Middle frontal gyrus (tissue), 1 donor: ENCODE measurements around the gene CUEDC2.
A peak's percentile ranks its signal among the peaks of the same experiment; 100 is the strongest.

Source experiments
- DNase-seq: peaks from one replicate; pipeline ENCODE4 v3.0.0-alpha.2; 2015; ENCODE audit warnings: low spot score; ENCODE audit errors: extremely low spot score

The CUEDC2 gene

GRCh38 chr10:102410429-102411073 is 21.8 kb downstream of the CUEDC2 start:
- no peak for DNase-seq

DNA sequence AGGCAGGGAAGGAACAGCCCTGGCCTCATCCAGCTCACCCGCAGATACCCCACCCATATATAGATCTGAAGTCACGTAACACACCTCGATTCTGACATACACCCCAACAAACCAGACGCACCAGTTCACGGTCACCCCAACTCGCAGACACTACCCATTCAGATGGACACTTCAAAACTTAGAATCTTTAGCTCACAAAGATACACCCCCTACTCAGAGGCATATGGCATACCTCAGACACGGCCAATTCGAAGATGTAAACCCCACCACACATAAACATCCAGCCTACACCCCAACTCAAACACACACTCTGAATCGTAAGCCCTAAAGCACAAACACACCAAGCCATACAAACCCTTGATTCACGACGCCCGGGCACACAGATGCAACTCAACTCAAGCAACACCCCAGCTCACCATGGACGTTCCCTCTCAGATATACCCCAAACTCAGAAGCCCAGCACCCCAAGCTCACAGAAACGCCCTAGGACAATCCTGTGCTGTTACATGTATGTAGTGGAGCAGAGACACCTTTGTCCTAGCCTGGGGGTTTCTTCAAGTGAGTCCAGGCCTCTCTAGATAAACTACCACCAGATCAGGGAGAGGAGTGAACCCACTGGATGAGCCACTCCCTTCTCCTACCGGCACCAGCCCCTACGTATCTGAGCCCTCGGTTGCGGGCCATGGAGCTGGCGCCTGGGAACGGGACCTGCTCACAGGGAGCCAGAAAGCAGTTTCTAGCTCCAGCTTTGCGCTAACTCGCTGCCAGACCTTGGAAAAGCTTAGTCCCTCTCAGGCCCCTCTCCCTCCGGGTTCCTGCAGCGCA is 22.6 kb downstream of the CUEDC2 start:
- no peak for DNase-seq

DNA sequence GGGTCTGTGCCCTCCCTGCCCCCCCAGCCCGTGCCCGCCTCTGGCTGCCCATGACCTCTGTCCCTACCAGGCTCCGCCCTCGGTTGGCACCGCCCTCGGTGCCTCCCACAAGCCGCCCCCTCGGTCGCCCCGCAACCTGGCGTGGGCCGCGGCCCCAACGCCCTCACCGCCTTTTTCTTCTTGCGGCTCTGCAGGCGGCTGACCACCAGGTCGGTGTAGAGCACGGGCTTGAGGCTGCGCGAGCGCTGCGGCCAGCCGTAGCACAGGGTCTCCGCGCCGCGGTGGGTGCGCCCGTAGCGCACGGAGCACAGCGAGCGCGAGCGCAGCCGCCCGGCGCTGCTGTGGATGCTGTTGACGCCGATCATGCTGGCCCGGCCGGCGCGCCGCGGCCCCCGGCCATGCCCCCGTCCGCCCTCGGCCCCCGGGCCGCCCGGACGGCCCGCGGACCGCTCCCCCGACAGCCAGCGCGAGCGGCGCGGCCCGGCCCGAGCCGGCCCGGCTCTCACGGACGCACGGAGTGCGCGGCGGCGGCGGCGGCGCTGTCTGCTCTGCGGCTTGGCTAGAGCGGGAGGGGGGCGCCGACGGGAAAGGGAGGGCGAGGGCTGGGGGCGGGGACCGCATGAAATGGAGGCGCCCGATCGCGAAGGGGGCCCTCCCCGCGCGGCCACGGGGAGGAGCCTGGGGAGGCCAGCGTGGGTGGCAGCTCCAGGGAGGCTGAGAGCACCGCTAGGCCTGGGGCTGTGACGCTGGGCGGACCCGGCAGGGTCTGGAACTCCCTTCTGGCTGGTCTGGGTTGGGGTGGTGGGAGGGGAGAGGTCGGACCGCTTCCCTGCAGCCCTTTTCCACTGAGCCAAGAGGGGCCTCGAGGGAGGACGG is 23.4 kb downstream of the CUEDC2 start:
- DNase-seq, result no peak

DNA sequence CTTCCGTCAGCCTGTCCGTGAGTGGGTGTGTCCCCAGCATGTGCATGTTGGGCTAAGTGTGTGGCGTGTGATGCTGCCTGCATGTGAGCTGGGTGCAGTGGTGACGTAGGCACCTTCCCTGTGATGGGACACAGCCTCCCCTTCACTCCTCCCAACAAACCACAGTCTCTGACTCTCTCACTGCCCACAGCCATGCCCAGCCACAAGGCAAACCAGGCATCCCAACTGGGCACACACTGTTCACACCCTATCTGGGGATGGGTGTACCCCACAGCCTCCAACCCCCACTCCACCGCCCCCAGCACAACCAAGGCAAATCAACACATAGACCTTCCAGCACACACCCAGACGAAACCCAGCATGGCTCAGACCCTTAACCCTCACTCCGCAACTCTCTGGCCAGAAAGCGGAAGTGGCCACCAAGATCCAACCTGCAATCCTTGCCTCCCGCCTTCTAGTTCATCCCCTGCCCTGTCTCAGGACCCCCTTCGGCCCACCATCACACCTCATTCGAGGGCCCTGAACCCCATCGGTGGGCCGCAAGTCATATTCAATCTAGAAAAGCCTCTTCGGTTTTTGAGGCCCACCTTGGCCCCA is 24.1 kb downstream of the CUEDC2 start:
- no peak for DNase-seq

- no peak for DNase-seq
Observed at GRCh38 chr10:102407425-102408130, 24.8 kb downstream of the CUEDC2 start.

- DNase-seq, result no peak
Observed at GRCh38 chr10:102406815-102407214, 25.6 kb downstream of the CUEDC2 start.

GRCh38 chr10:102405632-102406031 is 26.7 kb downstream of the CUEDC2 start:
- DNase-seq, result no peak

DNA sequence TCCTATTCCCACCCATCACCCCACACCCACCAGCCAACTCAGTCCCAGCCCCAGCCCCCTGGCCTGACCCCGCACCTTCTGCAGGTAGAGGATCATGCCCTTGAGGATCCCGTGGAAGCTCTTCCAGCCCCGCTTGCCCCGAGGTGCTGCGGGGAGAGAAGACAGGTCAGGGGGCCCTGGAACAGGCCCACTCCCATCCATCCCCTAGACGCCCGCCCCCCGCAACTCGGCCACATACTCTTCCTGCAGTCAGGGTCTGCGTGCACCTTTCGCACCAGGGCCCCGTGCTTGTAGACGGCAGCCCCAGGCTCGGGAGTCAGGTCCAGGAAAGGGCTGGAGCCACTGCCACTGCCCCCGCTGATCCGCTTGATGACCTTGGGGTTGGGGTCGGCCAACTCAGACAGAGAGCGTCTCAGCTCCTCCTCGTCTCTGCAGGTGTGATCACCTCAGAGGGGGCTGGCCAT is 27.2 kb downstream of the CUEDC2 start:
- DNase-seq, result no peak

- DNase-seq, result no peak
Observed at GRCh38 chr10:102404361-102405107, 27.8 kb downstream of the CUEDC2 start.

GRCh38 chr10:102403115-102403514 is 29.3 kb downstream of the CUEDC2 start:
- no peak for DNase-seq

GRCh38 chr10:102402512-102402896 is 29.9 kb downstream of the CUEDC2 start:
- DNase-seq, result no peak

DNA sequence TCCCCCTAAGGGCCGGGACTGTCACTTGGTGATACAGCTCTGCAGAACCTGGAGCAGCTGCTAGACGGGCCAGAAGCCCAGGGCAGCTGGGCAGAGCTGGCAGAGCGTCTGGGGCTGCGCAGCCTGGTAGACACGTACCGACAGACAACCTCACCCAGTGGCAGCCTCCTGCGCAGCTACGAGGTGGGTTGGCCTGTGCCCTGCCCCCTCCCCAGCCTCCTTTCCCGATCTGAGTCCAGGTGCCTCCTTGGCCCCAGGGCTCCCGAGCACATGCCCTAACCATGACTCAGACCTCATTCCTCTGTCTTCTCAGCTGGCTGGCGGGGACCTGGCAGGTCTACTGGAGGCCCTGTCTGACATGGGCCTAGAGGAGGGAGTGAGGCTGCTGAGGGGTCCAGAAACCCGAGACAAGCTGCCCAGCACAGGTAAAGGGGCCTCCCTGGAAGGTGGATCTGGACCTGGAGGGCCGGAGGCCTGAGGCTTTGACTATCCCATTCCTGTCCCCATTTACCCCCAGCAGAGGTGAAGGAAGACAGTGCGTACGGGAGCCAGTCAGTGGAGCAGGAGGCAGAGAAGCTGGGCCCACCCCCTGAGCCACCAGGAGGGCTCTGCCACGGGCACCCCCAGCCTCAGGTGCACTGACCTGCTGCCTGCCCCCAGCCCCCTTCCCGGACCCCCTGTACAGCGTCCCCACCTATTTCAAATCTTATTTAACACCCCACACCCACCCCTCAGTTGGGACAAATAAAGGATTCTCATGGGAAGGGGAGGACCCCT is 30.5 kb downstream of the CUEDC2 start:
- no peak for DNase-seq

GRCh38 chr10:102401342-102401654 is 31.1 kb downstream of the CUEDC2 start:
- DNase-seq, result no peak

DNA sequence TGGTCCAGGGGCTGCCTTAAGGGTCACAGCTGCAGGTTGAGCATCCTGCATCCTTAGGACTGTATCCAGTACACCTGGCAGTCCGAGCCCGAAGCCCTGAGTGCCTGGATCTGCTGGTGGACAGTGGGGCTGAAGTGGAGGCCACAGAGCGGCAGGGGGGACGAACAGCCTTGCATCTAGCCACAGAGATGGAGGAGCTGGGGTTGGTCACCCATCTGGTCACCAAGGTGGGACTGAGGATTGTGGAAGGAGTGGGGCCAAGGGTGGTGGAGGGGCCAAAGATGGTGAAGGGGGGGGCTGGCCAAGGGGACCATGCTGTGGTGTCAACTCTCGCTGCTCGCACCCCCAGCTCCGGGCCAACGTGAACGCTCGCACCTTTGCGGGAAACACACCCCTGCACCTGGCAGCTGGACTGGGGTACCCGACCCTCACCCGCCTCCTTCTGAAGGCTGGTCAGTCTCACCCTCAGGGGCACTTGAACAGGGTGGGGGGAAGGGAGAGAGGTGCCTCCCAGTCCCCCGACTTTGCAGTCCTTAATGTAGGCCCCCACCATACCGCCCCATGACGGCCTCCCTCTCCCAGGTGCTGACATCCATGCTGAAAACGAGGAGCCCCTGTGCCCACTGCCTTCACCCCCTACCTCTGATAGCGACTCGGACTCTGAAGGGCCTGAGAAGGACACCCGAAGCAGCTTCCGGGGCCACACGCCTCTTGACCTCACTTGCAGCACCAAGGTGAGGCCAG is 31.6 kb downstream of the CUEDC2 start:
- no peak for DNase-seq

DNA sequence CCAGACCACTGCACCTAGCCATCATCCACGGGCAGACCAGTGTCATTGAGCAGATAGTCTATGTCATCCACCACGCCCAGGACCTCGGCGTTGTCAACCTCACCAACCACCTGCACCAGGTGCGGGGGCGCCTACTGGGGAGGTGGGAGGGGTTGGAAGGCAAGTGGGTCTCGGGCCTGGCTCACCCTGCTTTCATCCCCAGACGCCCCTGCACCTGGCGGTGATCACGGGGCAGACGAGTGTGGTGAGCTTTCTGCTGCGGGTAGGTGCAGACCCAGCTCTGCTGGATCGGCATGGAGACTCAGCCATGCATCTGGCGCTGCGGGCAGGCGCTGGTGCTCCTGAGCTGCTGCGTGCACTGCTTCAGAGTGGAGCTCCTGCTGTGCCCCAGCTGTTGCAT is 32.3 kb downstream of the CUEDC2 start:
- DNase-seq, result no peak

- peak; percentile 78 for DNase-seq
Observed at GRCh38 chr10:102399217-102400021, 33.0 kb downstream of the CUEDC2 start.

- DNase-seq, result no peak
Observed at GRCh38 chr10:102398172-102399020, 34.0 kb downstream of the CUEDC2 start.
